Measurements from ENCODE around the gene ALG8. TPM values are rescaled to one million over a fixed set of nuclear protein-coding genes. Genes with fewer than 3 reads are reported as not detected.

Gene ALG8
- total RNA-seq, 4 donors from 2014 or later = 14.8 to 21.6 (median 15.8) TPM

DNA sequence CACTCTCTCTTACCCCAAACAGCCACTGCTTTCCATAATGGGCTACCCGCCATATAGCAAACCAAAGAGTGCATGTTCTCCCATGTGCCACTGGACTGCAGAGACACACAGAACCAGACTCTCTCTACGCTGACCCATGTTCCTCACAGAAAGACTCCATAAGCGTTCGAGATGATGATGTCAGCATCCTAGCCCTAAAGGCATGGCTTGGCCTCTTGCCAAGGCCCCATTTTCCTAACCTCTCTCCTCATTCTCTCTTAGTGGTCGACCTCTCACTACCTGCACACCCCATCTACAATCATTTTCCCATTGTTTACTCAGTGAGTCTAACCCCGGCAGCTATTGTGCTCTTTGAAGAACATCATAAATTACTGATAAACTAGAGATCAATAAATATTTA is 64.7 kb downstream of the ALG8 start:
- ATAC-seq = no peak
- Histone ChIP-seq H3K4me1 (peaks cover 11 to 42% (median 25%) of the 10 kb centered on the region in 3 donors), H3K27me3 (no peaks in the 10 kb centered on the region), H3K4me3 (no peak overlapping the region), H3K27ac (no peak overlapping the region), H3K36me3 (peaks cover 0 to 30% of the 10 kb centered on the region in 2 donors), H3K9me3 (no peaks in the 10 kb centered on the region)
- WGBS, 2 donors (ENCODE audit: low coverage in 1 of 2) = 63 to 88% methylated on average over 6 of the region's 6 CpGs
- TF ChIP-seq POLR2A (IDR thresholded peaks at IDR 0.05) (no peak), CTCF (IDR thresholded peaks at IDR 0.05) (no peak), EP300 (IDR thresholded peaks at IDR 0.05) (no peak), POLR2AphosphoS5 (IDR thresholded peaks at IDR 0.05) (no peak)

- H3K9me3 ChIP-seq = no peaks in the 10 kb centered on the region
- H3K36me3 ChIP-seq = peaks cover 0 to 53% of the 10 kb centered on the region in 2 donors
- TF ChIP-seq POLR2A (IDR thresholded peaks at IDR 0.05) = no peak
- TF ChIP-seq POLR2AphosphoS5 (IDR thresholded peaks at IDR 0.05) = no peak
- no peak for TF ChIP-seq EP300 (IDR thresholded peaks at IDR 0.05)
- TF ChIP-seq CTCF (IDR thresholded peaks at IDR 0.05) = no peak
- 100% methylated on average over 2 of the region's 4 CpGs; no CpG with 5 or more reads in 1 of the 2 donors for WGBS, 2 donors (ENCODE audit: low coverage in 1 of 2)
- H3K27ac ChIP-seq = no peak overlapping the region
- no peak overlapping the region for H3K4me3 ChIP-seq
- peaks cover 5 to 33% (median 14%) of the 10 kb centered on the region in 3 donors for H3K4me1 ChIP-seq
- no peaks in the 10 kb centered on the region for H3K27me3 ChIP-seq
- no peak for ATAC-seq
Observed at GRCh38 chr11:78072455-78072854, 67.0 kb downstream of the ALG8 start.

GRCh38 chr11:78071717-78072116 is 67.7 kb downstream of the ALG8 start:
- ATAC-seq = no peak
- Histone ChIP-seq H3K9me3 (no peaks in the 10 kb centered on the region), H3K4me1 (peaks cover 0 to 26% (median 8%) of the 10 kb centered on the region in 3 donors), H3K27me3 (no peaks in the 10 kb centered on the region), H3K36me3 (peaks cover 0 to 57% of the 10 kb centered on the region in 2 donors), H3K27ac (no peak overlapping the region), H3K4me3 (no peak overlapping the region)
- no peak for TF ChIP-seq POLR2AphosphoS5 (IDR thresholded peaks at IDR 0.05)
- no peak for TF ChIP-seq POLR2A (IDR thresholded peaks at IDR 0.05)
- no peak for TF ChIP-seq EP300 (IDR thresholded peaks at IDR 0.05)
- TF ChIP-seq CTCF (IDR thresholded peaks at IDR 0.05) = no peak
- whole genome bisulfite sequencing, 2 donors (ENCODE audit: low coverage in 1 of 2) = 52 to 58% methylated on average over 3 of the region's 3 CpGs

- Histone ChIP-seq H3K27ac (no peak overlapping the region), H3K36me3 (peaks cover 0 to 57% of the 10 kb centered on the region in 2 donors), H3K4me3 (no peak overlapping the region), H3K27me3 (no peaks in the 10 kb centered on the region), H3K4me1 (peaks cover 0 to 15% (median 2%) of the 10 kb centered on the region in 3 donors), H3K9me3 (no peaks in the 10 kb centered on the region)
- no peak for TF ChIP-seq POLR2AphosphoS5 (IDR thresholded peaks at IDR 0.05)
- no peak for TF ChIP-seq EP300 (IDR thresholded peaks at IDR 0.05)
- ATAC-seq = no peak
- WGBS, 2 donors (ENCODE audit: low coverage in 1 of 2) = 47 to 65% methylated on average over 2 of the region's 2 CpGs
Observed at GRCh38 chr11:78070621-78071020, 68.8 kb downstream of the ALG8 start.

- ATAC-seq = no peak
- Histone ChIP-seq H3K9me3 (no peaks in the 10 kb centered on the region), H3K4me1 (peaks cover 0 to 6% (median 0%) of the 10 kb centered on the region in 3 donors), H3K27ac (no peak overlapping the region), H3K4me3 (no peak overlapping the region), H3K36me3 (peaks cover 0 to 57% of the 10 kb centered on the region in 2 donors), H3K27me3 (no peaks in the 10 kb centered on the region)
- WGBS, 2 donors (ENCODE audit: low coverage in 1 of 2) = 38 to 51% methylated on average over 2 of the region's 2 CpGs
- TF ChIP-seq CTCF (IDR thresholded peaks at IDR 0.05) (no peak), POLR2AphosphoS5 (IDR thresholded peaks at IDR 0.05) (no peak), POLR2A (IDR thresholded peaks at IDR 0.05) (no peak), EP300 (IDR thresholded peaks at IDR 0.05) (no peak)
Observed at GRCh38 chr11:78069465-78069864, 70.0 kb downstream of the ALG8 start.
